Urinary bladder (tissue), 4 donors: ENCODE measurements around the gene NOTUM. TPM values are rescaled to one million over a fixed set of nuclear protein-coding genes. Genes with fewer than 3 reads are reported as not detected.
A peak's percentile ranks its signal among the peaks of the same experiment; 100 is the strongest.
"Not testable (repeated sequence)": the region's sequence is repeated elsewhere in the genome, so short reads cannot be mapped to it uniquely, and the experiment has no call there.

ENCODE experiments used
- DNase-seq: peaks from one replicate; pipeline ENCODE4 v3.0.0-alpha.2; 2015; ENCODE audit errors: extremely low spot score
- H3K27ac ChIP-seq: one replicate; pipeline ENCODE4 v1.5.1; 2013; ENCODE audit warnings: low read depth, mild to moderate bottlenecking, moderate library complexity
- H3K36me3 ChIP-seq: one replicate; pipeline ENCODE4 v1.6.1; 2013; ENCODE audit warnings: mild to moderate bottlenecking, moderate library complexity; ENCODE audit not compliant: insufficient read depth
- H3K4me1 ChIP-seq: one replicate; pipeline ENCODE4 v1.6.1; 2013; ENCODE audit warnings: mild to moderate bottlenecking, moderate library complexity; ENCODE audit not compliant: insufficient read depth
- H3K4me3 ChIP-seq: one replicate; pipeline ENCODE4 v1.5.1; 2013; ENCODE audit warnings: low read depth, low read length
- WGBS: extraction: QIAGEN DNeasy Blood & Tissue Kit; methylation state at CpG from one replicate; pipeline ENCODE4 v1.1.7; 2013; 5-methylcytosine and 5-hydroxymethylcytosine counted together
- polyA plus RNA-seq: library from polyadenylated mRNA; stranded (reverse); fragments of 200-250 nt; gene quantifications from one replicate; pipeline ENCODE4 v1.2.3, GENCODE V29; 2013
- total RNA-seq: library from RNA; depleted of rRNA; stranded (reverse); fragments of >200 nt; gene quantifications from one replicate; pipeline ENCODE4 v1.2.3, GENCODE V29; 2014
- donor health status: healthy with polysubstance abuse.
- donor health status: healthy.

The NOTUM gene
- total and polyA plus RNA-seq, 2 donors = 1.3 to 2.5 TPM

- peak overlapping the region; percentile 64 for H3K27ac ChIP-seq
- DNase-seq = no peak
- no peak overlapping the region for H3K4me3 ChIP-seq
- H3K36me3 ChIP-seq = peaks cover 7% of the 10 kb centered on the region
- WGBS = 85% methylated on average over 15 of the region's 15 CpGs
- H3K4me1 ChIP-seq = no peaks in the 10 kb centered on the region
Measured at GRCh38 chr17:81918832-81919545, 42.0 kb downstream of the NOTUM start.

GRCh38 chr17:81918333-81918669 lies 42.7 kb downstream of the NOTUM start:
- H3K4me3 ChIP-seq, H3K4me1 ChIP-seq, DNase-seq, H3K36me3 ChIP-seq: not testable (repeated sequence)
- 33% methylated on average over 9 of the region's 9 CpGs for WGBS
- H3K27ac ChIP-seq = peak overlapping the region; percentile 57

DNA sequence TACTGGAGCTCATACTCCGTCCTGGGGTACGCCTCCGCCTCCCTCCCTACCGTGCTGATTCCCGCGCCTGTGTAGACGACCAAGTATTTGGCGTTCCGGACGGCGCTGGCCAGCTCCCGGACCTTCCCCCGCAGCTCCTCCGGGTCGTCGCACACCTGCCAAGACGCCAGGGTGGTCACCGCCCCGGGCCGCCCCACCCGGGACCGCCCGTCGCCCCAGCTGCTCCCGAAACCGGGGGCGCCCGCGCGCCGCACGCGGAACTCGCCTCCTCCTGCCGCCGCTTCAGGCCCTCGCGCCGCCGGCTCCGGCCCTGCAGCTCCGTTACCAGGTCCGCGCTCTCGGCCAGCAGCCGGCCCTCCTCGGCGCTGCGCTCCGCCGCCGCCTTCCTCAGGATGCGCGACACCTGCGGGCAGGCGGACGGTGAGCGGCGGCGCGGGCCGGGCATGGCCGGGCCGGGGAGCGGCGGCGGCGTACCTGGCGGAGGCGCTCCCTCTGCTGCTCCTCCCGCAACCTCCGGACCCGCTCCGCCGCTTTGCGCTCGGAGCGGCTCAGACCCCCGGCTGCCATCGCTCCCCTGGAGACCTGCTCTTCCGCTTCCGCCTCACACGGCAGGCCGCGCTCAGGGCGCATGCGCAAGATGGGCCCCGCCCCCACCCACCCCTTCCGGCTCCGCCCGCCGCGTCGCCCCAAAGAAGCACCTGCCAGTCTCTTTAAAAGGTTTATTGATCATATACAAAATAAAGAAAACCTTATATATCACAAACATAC lies 43.2 kb downstream of the NOTUM start, which contains the start of gene SIRT7:
TSS of gene SIRT7 (minus strand) at position 612 of the 768 bp plus-strand sequence. CDS start at position 567, 45 bp downstream.
- H3K4me1 ChIP-seq = no peaks in the 10 kb centered on the region
- H3K4me3 ChIP-seq = peak within 1 kb of the TSS; percentile 97
- no peak for DNase-seq
- H3K36me3 ChIP-seq = peaks cover 7% of the 10 kb centered on the region
- H3K27ac ChIP-seq = peak within 1 kb of the TSS; percentile 72
- under 1% methylated on average over 94 of the region's 94 CpGs for WGBS

GRCh38 chr17:81916234-81917001 lies 44.6 kb downstream of the NOTUM start:
- Histone ChIP-seq H3K27ac (no peak overlapping the region), H3K36me3 (peaks cover 7% of the 10 kb centered on the region), H3K4me3 (no peak overlapping the region), H3K4me1 (no peaks in the 10 kb centered on the region)
- no peak for DNase-seq
- WGBS = 82% methylated on average over 21 of the region's 21 CpGs

GRCh38 chr17:81915331-81915730 lies 45.7 kb downstream of the NOTUM start:
- H3K36me3 ChIP-seq = peaks cover 7% of the 10 kb centered on the region

GRCh38 chr17:81914103-81914850 lies 46.7 kb downstream of the NOTUM start:
- H3K36me3 ChIP-seq = peaks cover 7% of the 10 kb centered on the region
- DNase-seq = no peak
- 95% methylated on average over 36 of the region's 36 CpGs for WGBS
- no peak overlapping the region for H3K4me3 ChIP-seq
- no peak overlapping the region for H3K27ac ChIP-seq
- no peaks in the 10 kb centered on the region for H3K4me1 ChIP-seq

More at GRCh38 chr17:81915331-81915730, 45.7 kb downstream of the NOTUM start:
- Histone ChIP-seq H3K4me3 (no peak overlapping the region), H3K27ac (no peak overlapping the region), H3K4me1 (no peaks in the 10 kb centered on the region)
- DNase-seq = no peak
- 97% methylated on average over 12 of the region's 12 CpGs for WGBS

- Histone ChIP-seq H3K36me3 (peaks cover 7% of the 10 kb centered on the region), H3K4me1 (no peaks in the 10 kb centered on the region), H3K27ac (no peak overlapping the region), H3K4me3 (no peak overlapping the region)
- 93% methylated on average over 31 of the region's 31 CpGs for WGBS
- no peak for DNase-seq
Measured at GRCh38 chr17:81913394-81914102, 47.4 kb downstream of the NOTUM start.

DNA sequence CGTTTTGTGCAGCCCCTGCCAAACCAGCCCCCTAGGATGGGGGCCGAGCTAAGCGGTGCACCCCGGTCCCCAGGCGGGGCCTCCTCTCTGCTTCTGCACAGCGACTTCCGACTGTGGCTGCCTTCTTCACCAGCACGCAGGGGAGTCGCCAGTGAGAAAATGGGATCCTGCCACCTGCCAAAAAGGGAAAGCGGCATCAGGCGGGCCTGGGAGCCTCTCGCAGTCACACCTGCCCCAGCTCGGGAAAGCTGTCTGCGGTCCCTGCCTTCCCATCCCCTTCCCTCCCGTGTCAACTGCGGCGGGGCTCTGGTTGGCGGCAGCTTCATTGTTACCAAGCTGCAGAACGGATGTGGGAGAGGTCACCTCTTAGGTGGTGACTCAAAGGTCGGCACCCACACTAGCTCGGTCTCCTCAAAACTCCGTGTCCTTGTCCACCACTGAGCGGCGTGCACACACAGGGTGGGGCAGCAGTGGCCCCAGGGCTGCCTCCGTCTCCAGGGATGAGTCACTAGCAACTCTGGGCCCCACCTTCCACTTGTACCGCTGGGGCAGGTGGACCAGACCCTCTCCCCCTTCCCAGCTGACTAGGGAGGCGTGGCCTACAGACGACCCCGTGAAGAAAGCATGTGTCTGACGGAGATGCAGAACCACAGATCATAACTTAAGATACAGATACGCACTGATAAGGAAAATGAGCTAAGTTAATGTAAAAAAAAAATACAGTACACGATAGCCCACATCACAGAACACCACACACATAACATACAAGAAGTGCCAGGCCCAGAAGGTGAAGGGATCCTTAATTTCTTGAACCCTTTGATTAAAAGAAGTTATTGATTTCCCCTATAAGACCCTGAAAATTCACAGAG lies 48.3 kb downstream of the NOTUM start:
- 89% methylated on average over 32 of the region's 32 CpGs for WGBS
- no peak for DNase-seq
- Histone ChIP-seq H3K36me3 (peaks cover 7% of the 10 kb centered on the region), H3K4me3 (no peak overlapping the region), H3K4me1 (no peaks in the 10 kb centered on the region), H3K27ac (no peak overlapping the region)

DNA sequence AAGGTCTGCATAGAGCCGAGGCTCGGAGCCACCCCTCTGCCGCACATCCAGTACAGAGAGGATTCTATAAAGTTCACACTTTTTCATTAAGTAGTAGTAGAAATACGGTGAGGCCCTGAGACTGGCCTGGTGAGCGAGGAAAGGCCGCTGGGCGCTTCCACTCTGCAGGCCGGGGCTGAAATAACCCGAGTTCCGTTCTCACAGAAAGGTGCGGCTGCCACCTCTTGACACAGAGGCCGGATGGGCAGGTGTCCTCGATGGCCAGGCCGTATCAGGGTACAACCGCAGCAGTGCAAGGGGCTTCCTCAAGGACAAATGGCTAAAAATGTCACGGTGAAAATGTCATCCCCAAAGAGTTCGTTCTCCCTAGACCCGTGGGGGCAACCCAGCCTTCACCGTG lies 49.0 kb downstream of the NOTUM start:
- no peak overlapping the region for H3K27ac ChIP-seq
- WGBS = 87% methylated on average over 19 of the region's 19 CpGs
- DNase-seq = no peak
- peaks cover 7% of the 10 kb centered on the region for H3K36me3 ChIP-seq
- no peaks in the 10 kb centered on the region for H3K4me1 ChIP-seq
- no peak overlapping the region for H3K4me3 ChIP-seq

DNA sequence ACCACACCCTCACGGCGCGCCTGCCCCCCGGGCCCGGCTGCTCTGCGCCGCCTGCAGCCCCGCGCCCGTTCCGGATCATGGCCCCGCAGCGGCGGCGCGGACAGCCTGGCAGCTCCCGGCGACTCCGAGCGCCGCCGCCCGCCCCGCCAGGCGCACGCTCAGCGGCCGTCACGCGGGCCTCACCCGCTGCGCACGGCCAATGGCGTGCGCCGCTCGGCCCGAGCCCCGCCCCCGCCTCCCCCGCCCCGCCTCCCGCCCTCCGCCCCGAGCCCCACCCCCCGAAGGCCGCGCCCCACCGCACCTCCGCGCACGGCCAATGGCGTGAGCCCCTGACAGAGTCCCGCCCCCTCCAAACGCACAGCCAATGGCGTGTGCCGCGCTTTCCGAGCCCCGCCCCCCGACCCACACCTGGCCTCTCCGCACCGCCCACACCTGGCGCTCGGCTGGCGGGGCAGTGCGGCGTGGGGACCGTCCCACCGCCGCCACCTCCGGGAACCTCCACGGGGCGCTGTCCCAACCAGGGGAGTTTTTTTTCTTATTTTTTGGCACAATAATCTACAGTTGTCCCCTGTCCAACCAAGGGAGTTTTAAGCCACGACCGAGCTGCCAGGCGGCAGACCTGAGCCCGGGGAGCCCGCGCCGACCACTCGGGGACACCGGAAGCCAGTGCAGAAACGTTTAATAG lies 49.6 kb downstream of the NOTUM start, which contains the start of gene PCYT2:
TSS of gene PCYT2 (minus strand) at position 123 of the 685 bp plus-strand sequence. CDS start at position 79, 44 bp downstream.
- WGBS = 2% methylated on average over 84 of the region's 84 CpGs

DNA sequence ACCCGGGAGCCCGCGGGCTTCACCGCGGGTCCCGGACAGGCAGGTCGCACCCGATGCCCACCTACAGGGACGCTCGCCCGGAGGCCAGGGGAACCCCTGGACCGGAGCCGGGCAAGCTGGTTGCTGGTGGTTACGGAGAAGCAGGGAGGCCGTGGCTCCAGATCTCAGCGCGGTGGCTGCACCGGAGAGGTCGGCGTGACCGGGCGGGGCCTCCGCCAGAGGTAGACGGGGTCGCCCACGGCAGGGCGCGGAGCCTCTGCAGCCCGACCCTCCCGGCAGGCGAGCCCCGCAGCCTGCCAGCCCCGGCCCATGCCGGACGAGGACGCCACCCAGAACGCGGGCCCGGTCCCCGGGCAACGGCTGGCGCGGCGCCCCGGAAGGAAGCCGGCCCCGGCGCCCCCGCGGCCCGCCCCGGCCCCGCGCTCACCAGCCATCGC lies 50.1 kb downstream of the NOTUM start:
- H3K36me3 ChIP-seq = peaks cover 7% of the 10 kb centered on the region
- WGBS = 1% methylated on average over 55 of the region's 55 CpGs
- peak overlapping the region; percentile 75 for H3K4me3 ChIP-seq
- H3K4me1 ChIP-seq = no peaks in the 10 kb centered on the region
- H3K27ac ChIP-seq = no peak overlapping the region
- no peak for DNase-seq

More for the DNA sequence above, 49.6 kb downstream of the NOTUM start, which contains the start of gene PCYT2:
- no peak within 1 kb of the TSS for H3K27ac ChIP-seq
- peak within 1 kb of the TSS; percentile 75 for H3K4me3 ChIP-seq
- DNase-seq = no peak
- peaks cover 7% of the 10 kb centered on the region for H3K36me3 ChIP-seq
- H3K4me1 ChIP-seq = no peaks in the 10 kb centered on the region
